ENCODE data around the gene DUSP3. TPM values are rescaled to one million over a fixed set of nuclear protein-coding genes. Genes with fewer than 3 reads are reported as not detected.

DUSP3 gene
- polyA plus RNA-seq (ENCODE audit: insufficient read length in 10 of 10): 100 to 1,000 TPM in 1 of 10 donors, 10 to 100 TPM in 9; 54.8 to 103 (median 63.9) TPM
- long read RNA-seq, donor 1, full-length matches to known transcripts: 35 of 42 reads
- long read RNA-seq, donor 1, partial matches to known transcripts: 7 of 42 reads
- long read RNA-seq, donor 1, other reads (novel, unspliced or antisense): 0 of 42 reads
- long read RNA-seq, donor 2, full-length matches to known transcripts: 29 of 29 reads
- long read RNA-seq, donor 2, partial matches to known transcripts: 0 of 29 reads
- long read RNA-seq, donor 2, other reads (novel, unspliced or antisense): 0 of 29 reads
- long read RNA-seq, donor 3: 0 reads
- long read RNA-seq, donor 4, full-length matches to known transcripts: 8 of 8 reads
- long read RNA-seq, donor 4, partial matches to known transcripts: 0 of 8 reads
- long read RNA-seq, donor 4, other reads (novel, unspliced or antisense): 0 of 8 reads
- long read RNA-seq, donor 5, full-length matches to known transcripts: 29 of 29 reads
- long read RNA-seq, donor 5, partial matches to known transcripts: 0 of 29 reads
- long read RNA-seq, donor 5, other reads (novel, unspliced or antisense): 0 of 29 reads
- long read RNA-seq, donor 6, full-length matches to known transcripts: 28 of 28 reads
- long read RNA-seq, donor 6, partial matches to known transcripts: 0 of 28 reads
- long read RNA-seq, donor 6, other reads (novel, unspliced or antisense): 0 of 28 reads
- long read RNA-seq, donor 7, full-length matches to known transcripts: 25 of 25 reads
- long read RNA-seq, donor 7, partial matches to known transcripts: 0 of 25 reads
- long read RNA-seq, donor 7, other reads (novel, unspliced or antisense): 0 of 25 reads
- long read RNA-seq, donor 8, full-length matches to known transcripts: 16 of 16 reads
- long read RNA-seq, donor 8, partial matches to known transcripts: 0 of 16 reads
- long read RNA-seq, donor 8, other reads (novel, unspliced or antisense): 0 of 16 reads
- long read RNA-seq, donor 9, full-length matches to known transcripts: 5 of 5 reads
- long read RNA-seq, donor 9, partial matches to known transcripts: 0 of 5 reads
- long read RNA-seq, donor 9, other reads (novel, unspliced or antisense): 0 of 5 reads

- peak; percentile 83 to 95 (median 92) for DNase-seq
Observed at GRCh38 chr17:43778337-43779144, at the start of gene DUSP3. DUSP3 (minus strand) TSS chr17:43778977; CDS start chr17:43778924, 53 bp downstream.

- DNase-seq: no peak
Observed at GRCh38 chr17:43827596-43827995, 48.8 kb upstream of the DUSP3 start.

GRCh38 chr17:43826206-43826605 lies 47.4 kb upstream of the DUSP3 start:
- no peak for DNase-seq

GRCh38 chr17:43825567-43825966 lies 46.8 kb upstream of the DUSP3 start:
- no peak for DNase-seq

GRCh38 chr17:43823350-43824084 lies 44.7 kb upstream of the DUSP3 start:
- DNase-seq: no peak

- no peak for DNase-seq
Observed at GRCh38 chr17:43822570-43823190, 43.9 kb upstream of the DUSP3 start.

- DNase-seq: no peak
Observed at GRCh38 chr17:43820759-43821158, 42.0 kb upstream of the DUSP3 start.

- DNase-seq: no peak
Observed at GRCh38 chr17:43818966-43819365, 40.2 kb upstream of the DUSP3 start.

- DNase-seq: no peak
Observed at GRCh38 chr17:43817826-43818225, 39.0 kb upstream of the DUSP3 start.

- DNase-seq: no peak
Observed at GRCh38 chr17:43816336-43817320, 37.9 kb upstream of the DUSP3 start.

- peak in 1 of 3 donors; percentile 20 for DNase-seq
Observed at GRCh38 chr17:43814714-43815113, 35.9 kb upstream of the DUSP3 start.

GRCh38 chr17:43814026-43814425 lies 35.2 kb upstream of the DUSP3 start:
- no peak for DNase-seq

- DNase-seq: no peak
Observed at GRCh38 chr17:43813386-43813785, 34.6 kb upstream of the DUSP3 start.

GRCh38 chr17:43812396-43813265 lies 33.9 kb upstream of the DUSP3 start:
- no peak for DNase-seq

- DNase-seq: no peak
Observed at GRCh38 chr17:43810823-43811222, 32.0 kb upstream of the DUSP3 start.

- DNase-seq: no peak
Observed at GRCh38 chr17:43810226-43810715, 31.5 kb upstream of the DUSP3 start.

- DNase-seq: no peak
Observed at GRCh38 chr17:43809121-43809520, 30.3 kb upstream of the DUSP3 start.

- no peak for DNase-seq
Observed at GRCh38 chr17:43808076-43808475, 29.3 kb upstream of the DUSP3 start.

All from muscle of back (tissue), 13 donors.